T-helper 1 cell treated with Interleukin-12 subunit alpha and Interleukin-12 subunit beta and Interleukin-4 antibody, amounts not matched to agents 30 μg/mL and 1 μg/mL, for 36 hours (primary cell): ENCODE measurements around the gene CYP27C1.
A peak's percentile ranks its signal among the peaks of the same experiment; 100 is the strongest.
"Not testable (repeated sequence)": the region's sequence is repeated elsewhere in the genome, so short reads cannot be mapped to it uniquely, and the experiment has no call there.

ENCODE experiments used
- H3K27ac Mint-ChIP-seq: one replicate; pipeline ENCODE4 v1.8.0; 2021; ENCODE audit warnings: mild to moderate bottlenecking, mixed read lengths
- H3K27me3 Mint-ChIP-seq: one replicate; pipeline ENCODE4 v1.8.0; 2021; ENCODE audit warnings: low read depth, mixed read lengths
- H3K36me3 Mint-ChIP-seq: one replicate; pipeline ENCODE4 v1.8.0; 2021; ENCODE audit warnings: low read depth, mixed read lengths
- H3K4me1 Mint-ChIP-seq: one replicate; pipeline ENCODE4 v1.8.0; 2021; ENCODE audit warnings: low read depth, mixed read lengths
- H3K4me3 Mint-ChIP-seq: one replicate; pipeline ENCODE4 v1.8.0; 2021; ENCODE audit warnings: mild to moderate bottlenecking, moderate library complexity, mixed read lengths
- H3K9me3 Mint-ChIP-seq: one replicate; pipeline ENCODE4 v1.8.0; 2021; ENCODE audit warnings: mixed read lengths

Gene CYP27C1

GRCh38 chr2:127214201-127214600, 5.9 kb downstream of the CYP27C1 start:
- H3K36me3 Mint-ChIP-seq, H3K9me3 Mint-ChIP-seq, H3K27ac Mint-ChIP-seq, H3K4me1 Mint-ChIP-seq, H3K4me3 Mint-ChIP-seq: not testable (repeated sequence)
- H3K27me3 Mint-ChIP-seq = peaks cover 71% of the 10 kb centered on the region

GRCh38 chr2:127208313-127208712, 11.8 kb downstream of the CYP27C1 start:
- peaks cover 37% of the 10 kb centered on the region for H3K27me3 Mint-ChIP-seq
- no peak overlapping the region for H3K27ac Mint-ChIP-seq
- no peaks in the 10 kb centered on the region for H3K9me3 Mint-ChIP-seq
- no peaks in the 10 kb centered on the region for H3K4me1 Mint-ChIP-seq
- no peak overlapping the region for H3K4me3 Mint-ChIP-seq
- no peaks in the 10 kb centered on the region for H3K36me3 Mint-ChIP-seq

GRCh38 chr2:127205218-127206125, 14.6 kb downstream of the CYP27C1 start:
- Mint-ChIP-seq H3K4me1 (no peaks in the 10 kb centered on the region), H3K27ac (no peak overlapping the region), H3K36me3 (no peaks in the 10 kb centered on the region), H3K9me3 (no peaks in the 10 kb centered on the region), H3K27me3 (peaks cover 15% of the 10 kb centered on the region), H3K4me3 (no peak overlapping the region)

GRCh38 chr2:127201452-127201851, 18.6 kb downstream of the CYP27C1 start:
- Mint-ChIP-seq H3K27me3 (peaks cover 3% of the 10 kb centered on the region), H3K4me1 (peaks cover 2% of the 10 kb centered on the region), H3K27ac (no peak overlapping the region), H3K4me3 (no peak overlapping the region), H3K36me3 (no peaks in the 10 kb centered on the region), H3K9me3 (no peaks in the 10 kb centered on the region)

GRCh38 chr2:127200962-127201361, 19.1 kb downstream of the CYP27C1 start:
- Mint-ChIP-seq H3K36me3 (no peaks in the 10 kb centered on the region), H3K4me3 (no peak overlapping the region), H3K4me1 (peaks cover 2% of the 10 kb centered on the region), H3K27ac (no peak overlapping the region), H3K27me3 (peaks cover 3% of the 10 kb centered on the region), H3K9me3 (no peaks in the 10 kb centered on the region)

GRCh38 chr2:127199223-127199622, 20.9 kb downstream of the CYP27C1 start:
- H3K36me3 Mint-ChIP-seq = no peaks in the 10 kb centered on the region
- no peaks in the 10 kb centered on the region for H3K9me3 Mint-ChIP-seq
- H3K27ac Mint-ChIP-seq = no peak overlapping the region
- peaks cover 3% of the 10 kb centered on the region for H3K27me3 Mint-ChIP-seq
- peaks cover 2% of the 10 kb centered on the region for H3K4me1 Mint-ChIP-seq
- H3K4me3 Mint-ChIP-seq = no peak overlapping the region

- Mint-ChIP-seq H3K4me1 (peaks cover 2% of the 10 kb centered on the region), H3K4me3 (peak overlapping the region; percentile 53), H3K9me3 (no peaks in the 10 kb centered on the region), H3K27ac (no peak overlapping the region), H3K36me3 (no peaks in the 10 kb centered on the region), H3K27me3 (no peaks in the 10 kb centered on the region)
Measured at GRCh38 chr2:127197475-127198385, 22.4 kb downstream of the CYP27C1 start.

GRCh38 chr2:127196998-127197397, 23.1 kb downstream of the CYP27C1 start:
- Mint-ChIP-seq H3K27me3 (no peaks in the 10 kb centered on the region), H3K27ac (no peak overlapping the region), H3K4me3 (no peak overlapping the region), H3K4me1 (peaks cover 2% of the 10 kb centered on the region), H3K9me3 (no peaks in the 10 kb centered on the region), H3K36me3 (no peaks in the 10 kb centered on the region)

- Mint-ChIP-seq H3K9me3 (no peaks in the 10 kb centered on the region), H3K27ac (no peak overlapping the region), H3K27me3 (no peaks in the 10 kb centered on the region), H3K4me1 (peaks cover 2% of the 10 kb centered on the region), H3K4me3 (no peak overlapping the region), H3K36me3 (no peaks in the 10 kb centered on the region)
Measured at GRCh38 chr2:127196549-127196948, 23.6 kb downstream of the CYP27C1 start.

- Mint-ChIP-seq H3K36me3 (no peaks in the 10 kb centered on the region), H3K27me3 (no peaks in the 10 kb centered on the region), H3K9me3 (no peaks in the 10 kb centered on the region), H3K4me1 (peaks cover 2% of the 10 kb centered on the region), H3K4me3 (no peak overlapping the region), H3K27ac (no peak overlapping the region)
Measured at GRCh38 chr2:127195140-127196074, 24.7 kb downstream of the CYP27C1 start.

- Mint-ChIP-seq H3K4me1 (peaks cover 2% of the 10 kb centered on the region), H3K27me3 (no peaks in the 10 kb centered on the region), H3K4me3 (no peak overlapping the region), H3K9me3 (no peaks in the 10 kb centered on the region), H3K36me3 (no peaks in the 10 kb centered on the region), H3K27ac (no peak overlapping the region)
Measured at GRCh38 chr2:127194447-127194846, 25.7 kb downstream of the CYP27C1 start.

- H3K4me1 Mint-ChIP-seq = peaks cover 2% of the 10 kb centered on the region
- no peaks in the 10 kb centered on the region for H3K27me3 Mint-ChIP-seq
- no peak overlapping the region for H3K4me3 Mint-ChIP-seq
- H3K9me3 Mint-ChIP-seq = no peaks in the 10 kb centered on the region
- H3K27ac Mint-ChIP-seq = no peak overlapping the region
- H3K36me3 Mint-ChIP-seq = no peaks in the 10 kb centered on the region
Measured at GRCh38 chr2:127193967-127194280, 26.2 kb downstream of the CYP27C1 start.

- H3K27me3 Mint-ChIP-seq = no peaks in the 10 kb centered on the region
- no peaks in the 10 kb centered on the region for H3K9me3 Mint-ChIP-seq
- H3K4me1 Mint-ChIP-seq = peaks cover 2% of the 10 kb centered on the region
- H3K4me3 Mint-ChIP-seq = no peak overlapping the region
- no peak overlapping the region for H3K27ac Mint-ChIP-seq
- H3K36me3 Mint-ChIP-seq = no peaks in the 10 kb centered on the region
Measured at GRCh38 chr2:127193164-127193966, 26.7 kb downstream of the CYP27C1 start.
